ENCODE measurements around the gene FRMD8. TPM values are rescaled to one million over a fixed set of nuclear protein-coding genes. Genes with fewer than 3 reads are reported as not detected.

The FRMD8 gene
- total and polyA plus RNA-seq, 9 of the 15 experiments (the other 6 are each of a cell fraction or from before 2014, with no cell fraction given) = 4.5 to 54.5 (median 15.8) TPM

DNA sequence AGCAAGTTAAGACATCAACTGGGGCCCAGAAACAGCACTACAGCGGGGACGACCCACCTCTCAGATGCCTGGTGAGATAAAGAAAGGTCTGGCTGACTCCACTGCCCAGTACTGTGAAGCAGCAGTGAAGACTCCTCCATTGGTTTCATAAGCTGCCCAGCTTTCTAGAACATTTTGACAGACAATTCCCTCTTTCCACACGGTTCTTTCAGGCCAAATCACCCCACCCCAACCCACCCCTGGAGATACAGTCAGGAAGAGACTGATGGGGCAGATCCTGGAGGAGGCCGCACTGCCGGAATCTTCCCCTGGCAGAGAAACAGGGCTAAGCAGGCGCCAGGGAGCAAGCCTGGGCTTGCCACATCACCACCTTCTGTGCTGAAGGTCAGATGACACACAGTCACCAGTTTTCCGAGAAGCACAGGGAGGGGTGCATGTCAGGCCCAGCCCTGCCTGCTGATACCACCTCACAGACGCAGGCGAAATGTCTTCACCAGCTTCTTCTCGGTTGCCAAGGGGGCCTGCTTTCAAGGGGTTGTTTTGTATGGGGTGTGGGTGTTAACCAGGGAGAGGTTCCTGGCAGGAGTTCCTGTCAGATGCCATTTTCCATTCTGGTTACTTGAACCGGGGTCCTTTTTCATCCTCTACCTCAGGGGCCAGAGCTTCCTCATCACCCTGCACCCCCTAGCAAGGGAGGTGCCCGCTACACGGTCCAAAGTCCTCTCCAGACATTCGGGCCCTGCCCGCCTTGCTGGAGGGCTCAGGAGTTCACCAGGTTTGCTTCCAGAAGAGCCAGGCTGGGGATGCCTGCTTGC is 34.7 kb downstream of the FRMD8 start (continued):
- TF ChIP-seq OTX1 (CRISPR knock-in tag; IDR thresholded peaks at IDR 0.05) (peak; percentile 53; the same call in 1 of the 2 replicates), ELF1 (tag; IDR thresholded peaks at IDR 0.05) (no peak), ZFP1 (CRISPR knock-in tag; IDR thresholded peaks at IDR 0.05) (no peak), ZNF3 (CRISPR knock-in tag; IDR thresholded peaks at IDR 0.05) (no peak), MAFF (IDR thresholded peaks at IDR 0.05; ENCODE audit: low read length) (no peak), ATF1 (CRISPR knock-in tag; IDR thresholded peaks at IDR 0.05) (no peak), ATF1 (tag; IDR thresholded peaks at IDR 0.05) (no peak), ETV6 (IDR thresholded peaks at IDR 0.05; ENCODE audit: borderline replicate concordance in 1 of 2, low read depth in 2 of 2, low read length in 1 of 2) (no peak), ETV6 (CRISPR knock-in tag; IDR thresholded peaks at IDR 0.05; ENCODE audit: borderline replicate concordance) (no peak), ZFP30 (CRISPR knock-in tag; IDR thresholded peaks at IDR 0.05; ENCODE audit: borderline replicate concordance) (no peak), FIP1L1 (IDR thresholded peaks at IDR 0.05; ENCODE audit: low read depth, low read length, poor library complexity, severe bottlenecking) (no peak), ZNF696 (CRISPR knock-in tag; conservative IDR thresholded peaks at IDR 0.05) (no peak), ESRRA (IDR thresholded peaks at IDR 0.05; ENCODE audit: borderline replicate concordance, low read depth) (peak; percentile 86), TEAD4 (IDR thresholded peaks at IDR 0.05; ENCODE audit: low read length) (0 out of 2 replicates have a peak, but pooled peaks have one; percentile 2), TEAD4 (CRISPR knock-in tag; IDR thresholded peaks at IDR 0.05; ENCODE audit: borderline replicate concordance) (no peak), KLF10 (CRISPR knock-in tag; IDR thresholded peaks at IDR 0.05) (no peak), U2AF1 (optimal IDR thresholded peaks at IDR 0.05; ENCODE audit: low read depth, low read length) (no peak), C11orf30 (IDR thresholded peaks at IDR 0.05; ENCODE audit: low read depth) (no peak)
- TF ChIP-seq, protein P1, sequence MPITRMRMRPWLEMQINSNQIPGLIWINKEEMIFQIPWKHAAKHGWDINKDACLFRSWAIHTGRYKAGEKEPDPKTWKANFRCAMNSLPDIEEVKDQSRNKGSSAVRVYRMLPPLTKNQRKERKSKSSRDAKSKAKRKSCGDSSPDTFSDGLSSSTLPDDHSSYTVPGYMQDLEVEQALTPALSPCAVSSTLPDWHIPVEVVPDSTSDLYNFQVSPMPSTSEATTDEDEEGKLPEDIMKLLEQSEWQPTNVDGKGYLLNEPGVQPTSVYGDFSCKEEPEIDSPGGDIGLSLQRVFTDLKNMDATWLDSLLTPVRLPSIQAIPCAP (CRISPR knock-in tag; IDR thresholded peaks at IDR 0.05; ENCODE audit: borderline replicate concordance) = no peak
- TF ChIP-seq, protein P2, sequence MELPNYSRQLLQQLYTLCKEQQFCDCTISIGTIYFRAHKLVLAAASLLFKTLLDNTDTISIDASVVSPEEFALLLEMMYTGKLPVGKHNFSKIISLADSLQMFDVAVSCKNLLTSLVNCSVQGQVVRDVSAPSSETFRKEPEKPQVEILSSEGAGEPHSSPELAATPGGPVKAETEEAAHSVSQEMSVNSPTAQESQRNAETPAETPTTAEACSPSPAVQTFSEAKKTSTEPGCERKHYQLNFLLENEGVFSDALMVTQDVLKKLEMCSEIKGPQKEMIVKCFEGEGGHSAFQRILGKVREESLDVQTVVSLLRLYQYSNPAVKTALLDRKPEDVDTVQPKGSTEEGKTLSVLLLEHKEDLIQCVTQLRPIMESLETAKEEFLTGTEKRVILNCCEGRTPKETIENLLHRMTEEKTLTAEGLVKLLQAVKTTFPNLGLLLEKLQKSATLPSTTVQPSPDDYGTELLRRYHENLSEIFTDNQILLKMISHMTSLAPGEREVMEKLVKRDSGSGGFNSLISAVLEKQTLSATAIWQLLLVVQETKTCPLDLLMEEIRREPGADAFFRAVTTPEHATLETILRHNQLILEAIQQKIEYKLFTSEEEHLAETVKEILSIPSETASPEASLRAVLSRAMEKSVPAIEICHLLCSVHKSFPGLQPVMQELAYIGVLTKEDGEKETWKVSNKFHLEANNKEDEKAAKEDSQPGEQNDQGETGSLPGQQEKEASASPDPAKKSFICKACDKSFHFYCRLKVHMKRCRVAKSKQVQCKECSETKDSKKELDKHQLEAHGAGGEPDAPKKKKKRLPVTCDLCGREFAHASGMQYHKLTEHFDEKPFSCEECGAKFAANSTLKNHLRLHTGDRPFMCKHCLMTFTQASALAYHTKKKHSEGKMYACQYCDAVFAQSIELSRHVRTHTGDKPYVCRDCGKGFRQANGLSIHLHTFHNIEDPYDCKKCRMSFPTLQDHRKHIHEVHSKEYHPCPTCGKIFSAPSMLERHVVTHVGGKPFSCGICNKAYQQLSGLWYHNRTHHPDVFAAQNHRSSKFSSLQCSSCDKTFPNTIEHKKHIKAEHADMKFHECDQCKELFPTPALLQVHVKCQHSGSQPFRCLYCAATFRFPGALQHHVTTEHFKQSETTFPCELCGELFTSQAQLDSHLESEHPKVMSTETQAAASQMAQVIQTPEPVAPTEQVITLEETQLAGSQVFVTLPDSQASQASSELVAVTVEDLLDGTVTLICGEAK (IDR thresholded peaks at IDR 0.05) = no peak
- TF ChIP-seq, protein P2 (CRISPR knock-in tag; IDR thresholded peaks at IDR 0.05) = no peak

Measured in K562 (cell line).